Peyer's patch (tissue), 4 donors: ENCODE measurements around the gene MRAP. TPM values are rescaled to one million over a fixed set of nuclear protein-coding genes. Genes with fewer than 3 reads are reported as not detected.

Source experiments
- DNase-seq, 3 donors: peaks; one replicate each; pipeline ENCODE4 v3.0.0-alpha.2; 2017 to 2019
- H3K27ac ChIP-seq, 4 donors: fragments of 200-600 bp; sonication (generic); one replicate each; pipeline ENCODE4 v1.5.1; 2016 to 2019
- H3K27me3 ChIP-seq, 2 donors: fragments of 200-600 bp; sonication (generic); one replicate each; pipeline ENCODE4 v1.5.1; 2019
- H3K36me3 ChIP-seq, 3 donors: fragments of 200-600 bp; sonication (generic); one replicate each; pipeline ENCODE4 v1.5.1; 2016 to 2019
- H3K4me1 ChIP-seq, 4 donors: fragments of 200-600 bp; sonication (generic); one replicate each; pipeline ENCODE4 v1.5.1; 2016 to 2019
- H3K4me3 ChIP-seq, 4 donors: fragments of 200-600 bp; sonication (generic); 1 replicate in 3 of 4; 2 replicates in 1 of 4; pipeline ENCODE4 v1.5.1; 2016 to 2019; ENCODE audit warnings: mild to moderate bottlenecking in 1 of 4
- H3K9me3 ChIP-seq, 4 donors: fragments of 200-600 bp; sonication (generic); one replicate each; pipeline ENCODE4 v1.5.1; 2016 to 2019; ENCODE audit warnings: mild to moderate bottlenecking in 1 of 4
- POLR2A ChIP-seq, 2 donors: fragments of 450-650 bp; IDR thresholded peaks; one replicate each; pipeline ENCODE4 v1.5.1; 2017; ENCODE audit warnings: antibody characterized with exemption in 2 of 2, mild to moderate bottlenecking in 2 of 2, moderate library complexity in 2 of 2
- total RNA-seq, 4 donors: library from RNA; depleted of rRNA; stranded (reverse); fragments of >200 nt; gene quantifications; one replicate each; pipeline ENCODE4 v1.1.0, GENCODE V29; 2016
- TF ChIP-seq, protein P1 (sequence below), 6 experiments: fragments of 450-650 bp in 4 of 6; fragments of 200-600 bp in 2 of 6; sonication (generic) in 1 of 6; IDR thresholded peaks; one replicate each; pipeline ENCODE4 v1.5.1; 2017 to 2019; ENCODE audit warnings: antibody characterized with exemption in 6 of 6, mild to moderate bottlenecking in 3 of 6, moderate library complexity in 1 of 6

MRAP gene
- total RNA-seq, 4 donors from 2014 or later: not detected

- Histone ChIP-seq H3K9me3 (no peaks in the 10 kb centered on the region), H3K4me3 (no peak overlapping the region), H3K27ac (no peak overlapping the region), H3K36me3 (peaks cover 0 to 38% (median 0%) of the 10 kb centered on the region in 3 donors), H3K27me3 (no peaks in the 10 kb centered on the region), H3K4me1 (no peaks in the 10 kb centered on the region)
- no peak for DNase-seq
- TF ChIP-seq POLR2A (IDR thresholded peaks at IDR 0.05): no peak
- TF ChIP-seq, protein P1, sequence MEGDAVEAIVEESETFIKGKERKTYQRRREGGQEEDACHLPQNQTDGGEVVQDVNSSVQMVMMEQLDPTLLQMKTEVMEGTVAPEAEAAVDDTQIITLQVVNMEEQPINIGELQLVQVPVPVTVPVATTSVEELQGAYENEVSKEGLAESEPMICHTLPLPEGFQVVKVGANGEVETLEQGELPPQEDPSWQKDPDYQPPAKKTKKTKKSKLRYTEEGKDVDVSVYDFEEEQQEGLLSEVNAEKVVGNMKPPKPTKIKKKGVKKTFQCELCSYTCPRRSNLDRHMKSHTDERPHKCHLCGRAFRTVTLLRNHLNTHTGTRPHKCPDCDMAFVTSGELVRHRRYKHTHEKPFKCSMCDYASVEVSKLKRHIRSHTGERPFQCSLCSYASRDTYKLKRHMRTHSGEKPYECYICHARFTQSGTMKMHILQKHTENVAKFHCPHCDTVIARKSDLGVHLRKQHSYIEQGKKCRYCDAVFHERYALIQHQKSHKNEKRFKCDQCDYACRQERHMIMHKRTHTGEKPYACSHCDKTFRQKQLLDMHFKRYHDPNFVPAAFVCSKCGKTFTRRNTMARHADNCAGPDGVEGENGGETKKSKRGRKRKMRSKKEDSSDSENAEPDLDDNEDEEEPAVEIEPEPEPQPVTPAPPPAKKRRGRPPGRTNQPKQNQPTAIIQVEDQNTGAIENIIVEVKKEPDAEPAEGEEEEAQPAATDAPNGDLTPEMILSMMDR (IDR thresholded peaks at IDR 0.05): no peak
These were observed 14.3 kb downstream of the MRAP start for GRCh38 chr21:32312976-32313375.

DNA sequence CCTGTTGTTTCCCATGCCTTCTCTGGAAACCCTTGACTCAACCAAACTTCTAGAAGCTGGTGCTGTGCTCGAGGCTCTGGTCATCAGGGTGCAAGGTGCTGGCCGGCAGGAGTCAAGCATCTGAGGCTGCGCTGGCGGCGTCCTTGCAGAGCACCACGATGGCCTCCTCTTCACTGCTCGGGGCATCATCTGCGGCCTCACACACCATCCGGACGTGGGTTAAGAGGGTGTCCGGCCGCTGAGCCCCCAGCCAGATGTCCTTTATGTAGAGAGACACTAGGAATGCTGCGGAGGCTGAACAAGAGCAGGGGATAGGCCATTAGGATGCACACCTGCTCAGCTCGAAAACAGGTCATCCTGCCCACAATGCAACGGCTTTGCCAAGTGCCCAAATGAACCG lies 16.2 kb downstream of the MRAP start:
- peaks cover 0 to 56% (median 0%) of the 10 kb centered on the region in 3 donors for H3K36me3 ChIP-seq
- DNase-seq: no peak
- H3K4me1 ChIP-seq: no peaks in the 10 kb centered on the region

DNA sequence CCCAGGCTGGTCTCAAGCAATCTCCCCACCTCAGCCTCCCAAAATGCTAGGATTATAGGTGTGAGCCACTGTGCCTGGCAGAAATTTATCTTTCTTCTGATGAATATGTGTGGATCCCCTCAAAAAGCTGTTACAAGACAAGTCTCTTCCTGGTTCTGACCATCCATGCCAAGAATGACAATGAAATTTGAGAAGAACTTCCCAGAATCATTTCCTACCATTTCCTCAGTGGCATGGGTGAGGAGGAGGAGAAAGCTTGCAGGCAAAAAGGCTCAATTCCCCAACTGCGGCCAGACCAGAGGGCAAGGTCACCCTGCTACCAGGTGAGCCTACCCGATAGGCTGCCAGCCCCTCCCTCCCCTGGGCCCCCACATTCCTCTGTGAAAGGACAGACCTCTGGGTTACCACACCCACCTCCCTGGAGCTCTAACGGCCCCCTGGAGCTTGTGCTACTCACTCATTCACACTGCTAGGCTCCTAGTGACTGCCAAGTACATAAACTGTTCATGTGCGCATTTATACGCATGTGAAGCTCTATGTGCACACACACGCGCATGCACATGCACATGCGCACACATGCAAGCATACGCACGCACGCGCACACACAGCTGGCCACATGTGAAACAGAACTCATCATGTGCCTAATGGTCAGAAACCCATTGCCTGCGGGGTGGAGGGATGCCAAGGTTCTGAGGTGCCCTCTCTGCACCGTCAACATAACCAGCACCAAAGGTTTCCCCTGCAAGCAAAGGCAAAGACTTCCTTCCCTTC lies 17.0 kb downstream of the MRAP start:
- Histone ChIP-seq H3K27me3 (no peaks in the 10 kb centered on the region), H3K4me3 (no peak overlapping the region), H3K36me3 (peaks cover 0 to 65% (median 0%) of the 10 kb centered on the region in 3 donors), H3K9me3 (no peaks in the 10 kb centered on the region), H3K4me1 (no peaks in the 10 kb centered on the region), H3K27ac (no peak overlapping the region)
- DNase-seq: no peak
- no peak for TF ChIP-seq POLR2A (IDR thresholded peaks at IDR 0.05)
- TF ChIP-seq, protein P1 (IDR thresholded peaks at IDR 0.05): no peak

More for the DNA sequence above, 16.2 kb downstream of the MRAP start:
- Histone ChIP-seq H3K4me3 (no peak overlapping the region), H3K9me3 (no peaks in the 10 kb centered on the region), H3K27ac (no peak overlapping the region), H3K27me3 (no peaks in the 10 kb centered on the region)
- TF ChIP-seq POLR2A (IDR thresholded peaks at IDR 0.05): no peak
- TF ChIP-seq, protein P1 (IDR thresholded peaks at IDR 0.05): no peak

GRCh38 chr21:32316361-32317215 lies 17.9 kb downstream of the MRAP start:
- Histone ChIP-seq H3K27ac (no peak overlapping the region), H3K4me1 (no peaks in the 10 kb centered on the region), H3K36me3 (peaks cover 0 to 74% (median 0%) of the 10 kb centered on the region in 3 donors), H3K27me3 (no peaks in the 10 kb centered on the region), H3K9me3 (no peaks in the 10 kb centered on the region), H3K4me3 (no peak overlapping the region)
- DNase-seq: no peak
- TF ChIP-seq, protein P1 (IDR thresholded peaks at IDR 0.05): no peak
- TF ChIP-seq POLR2A (IDR thresholded peaks at IDR 0.05): no peak

GRCh38 chr21:32317726-32318125 lies 19.1 kb downstream of the MRAP start:
- no peak for DNase-seq
- H3K27me3 ChIP-seq: no peaks in the 10 kb centered on the region
- peaks cover 0 to 81% (median 0%) of the 10 kb centered on the region in 3 donors for H3K36me3 ChIP-seq
- no peak overlapping the region for H3K4me3 ChIP-seq
- no peaks in the 10 kb centered on the region for H3K4me1 ChIP-seq
- H3K27ac ChIP-seq: no peak overlapping the region
- TF ChIP-seq POLR2A (IDR thresholded peaks at IDR 0.05): no peak
- TF ChIP-seq, protein P1 (IDR thresholded peaks at IDR 0.05): no peak
- no peaks in the 10 kb centered on the region for H3K9me3 ChIP-seq
